ENCODE measurements around the gene TBC1D22A.

The TBC1D22A gene

DNA sequence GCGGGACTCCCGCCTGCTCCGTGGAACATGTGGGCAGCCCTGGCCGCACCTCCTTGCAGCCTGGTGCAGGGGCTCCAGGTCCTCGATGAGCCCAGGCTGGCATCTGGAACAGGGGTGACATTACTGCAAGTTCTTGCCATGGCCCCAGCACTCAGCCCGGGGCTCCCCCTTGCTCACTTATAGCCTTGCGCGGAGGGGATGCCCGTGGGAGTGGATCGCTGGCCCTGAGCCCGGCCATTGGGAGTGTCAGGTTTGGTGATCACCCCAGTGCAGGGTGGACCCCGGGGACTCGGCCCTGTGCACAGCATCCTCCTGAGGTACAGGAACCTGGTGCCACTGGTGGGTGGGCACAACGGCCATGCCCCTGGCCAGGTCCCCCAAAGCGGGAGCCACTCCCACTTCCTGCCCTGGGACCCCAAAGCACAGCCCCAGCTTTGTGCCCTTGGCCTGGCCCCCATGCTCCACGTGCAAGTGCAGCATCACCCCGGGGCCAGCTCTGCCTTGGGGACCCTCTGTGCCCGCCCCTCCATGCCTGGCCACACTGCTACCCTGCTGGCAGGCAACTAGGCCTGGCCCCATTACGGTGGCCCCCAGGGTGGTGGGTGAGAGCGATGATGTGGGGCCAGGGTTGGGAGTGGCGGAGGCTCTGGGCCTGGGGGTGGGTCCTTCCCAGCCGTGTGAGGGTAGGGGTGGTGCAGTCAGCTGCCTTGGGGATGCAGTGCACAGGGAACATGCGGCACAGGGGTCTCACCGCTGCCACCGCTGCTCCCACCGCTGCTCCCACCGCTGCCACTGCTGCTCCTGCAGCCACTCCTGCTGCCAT lies 439.8 kb downstream of the TBC1D22A start (continued):
- TF ChIP-seq, protein P1, sequence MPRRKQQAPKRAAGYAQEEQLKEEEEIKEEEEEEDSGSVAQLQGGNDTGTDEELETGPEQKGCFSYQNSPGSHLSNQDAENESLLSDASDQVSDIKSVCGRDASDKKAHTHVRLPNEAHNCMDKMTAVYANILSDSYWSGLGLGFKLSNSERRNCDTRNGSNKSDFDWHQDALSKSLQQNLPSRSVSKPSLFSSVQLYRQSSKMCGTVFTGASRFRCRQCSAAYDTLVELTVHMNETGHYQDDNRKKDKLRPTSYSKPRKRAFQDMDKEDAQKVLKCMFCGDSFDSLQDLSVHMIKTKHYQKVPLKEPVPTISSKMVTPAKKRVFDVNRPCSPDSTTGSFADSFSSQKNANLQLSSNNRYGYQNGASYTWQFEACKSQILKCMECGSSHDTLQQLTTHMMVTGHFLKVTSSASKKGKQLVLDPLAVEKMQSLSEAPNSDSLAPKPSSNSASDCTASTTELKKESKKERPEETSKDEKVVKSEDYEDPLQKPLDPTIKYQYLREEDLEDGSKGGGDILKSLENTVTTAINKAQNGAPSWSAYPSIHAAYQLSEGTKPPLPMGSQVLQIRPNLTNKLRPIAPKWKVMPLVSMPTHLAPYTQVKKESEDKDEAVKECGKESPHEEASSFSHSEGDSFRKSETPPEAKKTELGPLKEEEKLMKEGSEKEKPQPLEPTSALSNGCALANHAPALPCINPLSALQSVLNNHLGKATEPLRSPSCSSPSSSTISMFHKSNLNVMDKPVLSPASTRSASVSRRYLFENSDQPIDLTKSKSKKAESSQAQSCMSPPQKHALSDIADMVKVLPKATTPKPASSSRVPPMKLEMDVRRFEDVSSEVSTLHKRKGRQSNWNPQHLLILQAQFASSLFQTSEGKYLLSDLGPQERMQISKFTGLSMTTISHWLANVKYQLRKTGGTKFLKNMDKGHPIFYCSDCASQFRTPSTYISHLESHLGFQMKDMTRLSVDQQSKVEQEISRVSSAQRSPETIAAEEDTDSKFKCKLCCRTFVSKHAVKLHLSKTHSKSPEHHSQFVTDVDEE (CRISPR knock-in tag; IDR thresholded peaks at IDR 0.05) = no peak
- TF ChIP-seq ZFP30 (CRISPR knock-in tag; IDR thresholded peaks at IDR 0.05) (no peak), OSR1 (CRISPR knock-in tag; IDR thresholded peaks at IDR 0.05) (no peak), ZFP3 (CRISPR knock-in tag; IDR thresholded peaks at IDR 0.05) (no peak), SNAI2 (CRISPR knock-in tag; IDR thresholded peaks at IDR 0.05) (no peak), TCF4 (CRISPR knock-in tag; IDR thresholded peaks at IDR 0.05; ENCODE audit: borderline replicate concordance) (no peak)
- TF ChIP-seq, protein P2, sequence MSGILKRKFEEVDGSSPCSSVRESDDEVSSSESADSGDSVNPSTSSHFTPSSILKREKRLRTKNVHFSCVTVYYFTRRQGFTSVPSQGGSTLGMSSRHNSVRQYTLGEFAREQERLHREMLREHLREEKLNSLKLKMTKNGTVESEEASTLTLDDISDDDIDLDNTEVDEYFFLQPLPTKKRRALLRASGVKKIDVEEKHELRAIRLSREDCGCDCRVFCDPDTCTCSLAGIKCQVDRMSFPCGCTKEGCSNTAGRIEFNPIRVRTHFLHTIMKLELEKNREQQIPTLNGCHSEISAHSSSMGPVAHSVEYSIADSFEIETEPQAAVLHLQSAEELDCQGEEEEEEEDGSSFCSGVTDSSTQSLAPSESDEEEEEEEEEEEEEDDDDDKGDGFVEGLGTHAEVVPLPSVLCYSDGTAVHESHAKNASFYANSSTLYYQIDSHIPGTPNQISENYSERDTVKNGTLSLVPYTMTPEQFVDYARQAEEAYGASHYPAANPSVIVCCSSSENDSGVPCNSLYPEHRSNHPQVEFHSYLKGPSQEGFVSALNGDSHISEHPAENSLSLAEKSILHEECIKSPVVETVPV (CRISPR knock-in tag; IDR thresholded peaks at IDR 0.05) = no peak

DNA sequence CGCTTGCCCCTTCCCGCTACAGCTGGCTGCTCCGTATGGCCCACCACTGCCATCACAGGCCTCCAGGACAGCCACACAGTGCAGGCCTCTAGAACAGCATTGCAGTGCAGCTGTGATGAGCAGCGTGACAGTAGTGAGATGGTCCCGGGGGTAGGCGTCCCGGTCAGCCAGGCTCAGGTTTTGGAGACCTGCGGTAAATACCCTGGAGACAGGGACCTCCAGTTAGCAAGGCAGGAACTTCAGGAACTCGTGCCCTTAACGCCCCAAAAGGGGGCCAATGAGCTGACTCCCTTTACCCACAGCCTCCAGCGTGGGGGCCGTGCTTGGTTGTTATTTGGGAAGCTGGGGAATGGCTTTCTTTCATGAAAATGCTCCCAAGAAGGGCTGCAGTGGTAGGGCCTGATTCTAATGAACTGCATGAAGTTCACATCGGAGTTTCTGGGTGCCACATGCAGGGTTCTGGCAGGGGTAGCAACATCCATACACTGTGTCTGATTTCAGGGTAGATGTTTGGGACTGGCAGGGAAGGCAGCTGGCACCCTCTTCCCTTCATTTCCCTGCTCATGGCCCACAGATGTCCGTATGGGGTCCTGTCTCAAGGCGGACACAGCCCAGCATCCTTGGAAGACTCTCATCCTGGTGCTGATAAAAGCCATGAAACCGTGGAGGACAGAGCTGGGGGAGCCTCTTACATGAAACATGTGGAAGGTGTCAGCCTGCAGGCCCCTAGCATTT lies 440.5 kb downstream of the TBC1D22A start:
- TF ChIP-seq CSDC2 (CRISPR knock-in tag; IDR thresholded peaks at IDR 0.05) = no peak
- TF ChIP-seq, protein P3, sequence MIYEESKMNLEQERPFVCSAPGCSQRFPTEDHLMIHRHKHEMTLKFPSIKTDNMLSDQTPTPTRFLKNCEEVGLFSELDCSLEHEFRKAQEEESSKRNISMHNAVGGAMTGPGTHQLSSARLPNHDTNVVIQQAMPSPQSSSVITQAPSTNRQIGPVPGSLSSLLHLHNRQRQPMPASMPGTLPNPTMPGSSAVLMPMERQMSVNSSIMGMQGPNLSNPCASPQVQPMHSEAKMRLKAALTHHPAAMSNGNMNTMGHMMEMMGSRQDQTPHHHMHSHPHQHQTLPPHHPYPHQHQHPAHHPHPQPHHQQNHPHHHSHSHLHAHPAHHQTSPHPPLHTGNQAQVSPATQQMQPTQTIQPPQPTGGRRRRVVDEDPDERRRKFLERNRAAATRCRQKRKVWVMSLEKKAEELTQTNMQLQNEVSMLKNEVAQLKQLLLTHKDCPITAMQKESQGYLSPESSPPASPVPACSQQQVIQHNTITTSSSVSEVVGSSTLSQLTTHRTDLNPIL (CRISPR knock-in tag; IDR thresholded peaks at IDR 0.05; ENCODE audit: low read depth) = no peak
- TF ChIP-seq GLIS3 (CRISPR knock-in tag; IDR thresholded peaks at IDR 0.05) = no peak
- no peak for ATAC-seq

DNA sequence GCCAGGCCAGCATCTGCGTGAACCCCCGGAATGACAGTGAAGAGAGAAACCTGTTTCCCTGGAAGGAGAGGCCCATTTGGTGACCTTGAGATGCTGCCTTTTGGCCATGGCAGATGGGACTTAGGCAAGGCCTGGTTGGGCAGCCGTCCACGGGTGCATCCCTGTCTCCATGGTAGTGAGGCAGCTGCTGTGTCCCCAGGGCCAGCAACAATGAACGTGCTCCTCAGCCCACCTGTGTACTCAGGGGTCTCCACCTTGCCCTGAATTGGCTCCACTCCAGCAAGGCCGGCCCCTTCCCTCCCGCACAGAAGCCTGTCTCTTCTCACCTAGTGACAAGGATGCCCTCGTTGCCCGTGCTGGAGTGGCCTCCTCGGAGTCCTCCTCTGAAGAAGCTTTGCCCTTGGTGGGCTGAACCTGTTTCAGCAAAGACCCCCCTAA lies 441.1 kb downstream of the TBC1D22A start:
- ATAC-seq = no peak

More for the DNA sequence above, 441.1 kb downstream of the TBC1D22A start:
- TF ChIP-seq, protein P1 (CRISPR knock-in tag; IDR thresholded peaks at IDR 0.05) = no peak
- TF ChIP-seq ZNF70 (CRISPR knock-in tag; IDR thresholded peaks at IDR 0.05) (no peak), ARNTL (CRISPR knock-in tag; IDR thresholded peaks at IDR 0.05; ENCODE audit: borderline replicate concordance, low read depth) (no peak), ISL1 (CRISPR knock-in tag; IDR thresholded peaks at IDR 0.05) (no peak), ZNF565 (CRISPR knock-in tag; conservative IDR thresholded peaks at IDR 0.05; ENCODE audit: low read depth) (no peak), TCF4 (CRISPR knock-in tag; IDR thresholded peaks at IDR 0.05; ENCODE audit: borderline replicate concordance) (no peak), CSDC2 (CRISPR knock-in tag; IDR thresholded peaks at IDR 0.05) (no peak), BACH2 (CRISPR knock-in tag; IDR thresholded peaks at IDR 0.05; ENCODE audit: borderline replicate concordance) (no peak)
- TF ChIP-seq, protein P4, sequence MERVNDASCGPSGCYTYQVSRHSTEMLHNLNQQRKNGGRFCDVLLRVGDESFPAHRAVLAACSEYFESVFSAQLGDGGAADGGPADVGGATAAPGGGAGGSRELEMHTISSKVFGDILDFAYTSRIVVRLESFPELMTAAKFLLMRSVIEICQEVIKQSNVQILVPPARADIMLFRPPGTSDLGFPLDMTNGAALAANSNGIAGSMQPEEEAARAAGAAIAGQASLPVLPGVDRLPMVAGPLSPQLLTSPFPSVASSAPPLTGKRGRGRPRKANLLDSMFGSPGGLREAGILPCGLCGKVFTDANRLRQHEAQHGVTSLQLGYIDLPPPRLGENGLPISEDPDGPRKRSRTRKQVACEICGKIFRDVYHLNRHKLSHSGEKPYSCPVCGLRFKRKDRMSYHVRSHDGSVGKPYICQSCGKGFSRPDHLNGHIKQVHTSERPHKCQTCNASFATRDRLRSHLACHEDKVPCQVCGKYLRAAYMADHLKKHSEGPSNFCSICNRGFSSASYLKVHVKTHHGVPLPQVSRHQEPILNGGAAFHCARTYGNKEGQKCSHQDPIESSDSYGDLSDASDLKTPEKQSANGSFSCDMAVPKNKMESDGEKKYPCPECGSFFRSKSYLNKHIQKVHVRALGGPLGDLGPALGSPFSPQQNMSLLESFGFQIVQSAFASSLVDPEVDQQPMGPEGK (CRISPR knock-in tag; IDR thresholded peaks at IDR 0.05; ENCODE audit: borderline replicate concordance) = no peak
